Activated effector memory CD4-positive, alpha-beta T cell treated with anti-CD3 and anti-CD28 coated beads, Interleukin-2, amount 50 U/mL, for 16 hours (primary cell): ENCODE data around the gene LRIG1.

Experiments
- DNase-seq: peaks from one replicate; pipeline ENCODE4 v3.0.0-alpha.2; 2020

LRIG1 gene

DNA sequence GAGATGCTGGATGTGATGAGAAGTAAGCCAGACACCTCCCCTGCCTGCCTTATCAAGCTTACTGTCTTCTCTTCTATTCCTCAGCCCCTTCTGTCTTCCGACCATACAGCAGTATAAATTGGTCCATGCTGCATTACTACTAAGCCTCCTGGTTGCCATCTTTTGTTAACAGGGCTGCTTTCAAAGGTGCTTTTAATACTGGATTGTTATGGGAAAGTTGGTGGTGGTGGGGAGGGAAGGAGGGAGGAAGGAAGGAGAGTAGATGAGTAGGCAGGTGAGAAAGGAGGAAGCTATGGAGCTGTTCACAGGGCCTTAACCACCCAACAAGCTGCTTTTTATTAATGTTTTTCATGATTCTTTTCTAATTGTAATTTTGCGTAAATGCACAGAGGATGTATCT lies 165.2 kb downstream of the LRIG1 start:
- DNase-seq, result no peak
